GM23338 (cell line): ENCODE data around the gene SYTL1. TPM values are rescaled to one million over a fixed set of nuclear protein-coding genes. Genes with fewer than 3 reads are reported as not detected.

Source experiments
- ATAC-seq: fragments of 200-7000 bp; cut with Tn5 transposase; 3 replicates; pipeline ENCODE4 v1.9.1; 2020
- DNase-seq: peaks from one replicate; pipeline ENCODE4 v3.0.0-alpha.2; 2015; ENCODE audit warnings: low spot score
- H2AFZ ChIP-seq: fragments of 200-600 bp; sonication (generic); 2 replicates; pipeline ENCODE4 v1.8.0; 2016; ENCODE audit warnings: antibody characterized with exemption, mild to moderate bottlenecking, moderate library complexity
- H3F3A ChIP-seq: fragments of 200-600 bp; sonication (generic); replicated peaks from 2 replicates; pipeline ENCODE4 v1.8.0; 2017; ENCODE audit warnings: antibody characterized with exemption, mixed run types, low read depth
- H3K27ac ChIP-seq: fragments of 200-600 bp; sonication (generic); 2 replicates; pipeline ENCODE4 v1.6.1; 2016; ENCODE audit warnings: low read depth
- H3K27me3 ChIP-seq: fragments of 200-600 bp; sonication (generic); 2 replicates; pipeline ENCODE4 v1.8.0; 2016; ENCODE audit warnings: mild to moderate bottlenecking, mixed run types, moderate library complexity; ENCODE audit not compliant: insufficient read depth
- H3K36me3 ChIP-seq: fragments of 200-600 bp; sonication (generic); 2 replicates; pipeline ENCODE4 v1.8.0; 2016; ENCODE audit warnings: mild to moderate bottlenecking; ENCODE audit not compliant: insufficient read depth
- H3K4me1 ChIP-seq: fragments of 200-600 bp; sonication (generic); 2 replicates; pipeline ENCODE4 v1.8.0; 2016; ENCODE audit warnings: mild to moderate bottlenecking, moderate library complexity; ENCODE audit not compliant: insufficient read depth
- H3K4me2 ChIP-seq: fragments of 200-600 bp; sonication (generic); 2 replicates; pipeline ENCODE4 v1.7.1; 2017; ENCODE audit warnings: mixed run types
- H3K4me3 ChIP-seq: fragments of 200-600 bp; sonication (generic); 2 replicates; pipeline ENCODE4 v1.6.1; 2016; ENCODE audit warnings: mixed run types
- H3K79me2 ChIP-seq: fragments of 200-600 bp; sonication (generic); replicated peaks from 2 replicates; pipeline ENCODE4 v1.8.0; 2017; ENCODE audit warnings: mild to moderate bottlenecking; ENCODE audit not compliant: insufficient read depth
- H3K9me2 ChIP-seq: fragments of 200-600 bp; sonication (generic); 2 replicates; pipeline ENCODE4 v1.8.0; 2017; ENCODE audit not compliant: insufficient read depth
- H4K20me1 ChIP-seq: fragments of 200-600 bp; sonication (generic); replicated peaks from 2 replicates; pipeline ENCODE4 v1.8.0; 2017; ENCODE audit warnings: mild to moderate bottlenecking; ENCODE audit not compliant: insufficient read depth
- H3K27ac Mint-ChIP-seq: 2 replicates; pipeline ENCODE4 v1.8.0; 2020; ENCODE audit warnings: inconsistent platforms, mild to moderate bottlenecking, moderate library complexity, mixed read lengths
- H3K27me3 Mint-ChIP-seq: 3 replicates; pipeline ENCODE4 v1.8.0; 2022; ENCODE audit warnings: low read depth, mild to moderate bottlenecking, moderate library complexity, mixed read lengths, inconsistent platforms; ENCODE audit not compliant: insufficient read depth, poor library complexity
- H3K36me3 Mint-ChIP-seq: 3 replicates; pipeline ENCODE4 v1.8.0; 2021; ENCODE audit warnings: low read depth, mild to moderate bottlenecking, inconsistent platforms, moderate library complexity, mixed read lengths
- H3K4me1 Mint-ChIP-seq: 3 replicates; pipeline ENCODE4 v1.8.0; 2020; ENCODE audit warnings: mild to moderate bottlenecking, inconsistent platforms, mixed read lengths
- H3K4me3 Mint-ChIP-seq: 3 replicates; pipeline ENCODE4 v1.8.0; 2021; ENCODE audit warnings: moderate library complexity, mild to moderate bottlenecking, inconsistent platforms, mixed read lengths
- H3K9me3 Mint-ChIP-seq: 3 replicates; pipeline ENCODE4 v1.8.0; 2020; ENCODE audit warnings: moderate library complexity, mild to moderate bottlenecking, inconsistent platforms, mixed read lengths
- CTCF ChIP-seq, 2 experiments: fragments of 200-600 bp in 1 of 2; sonication (generic) in 1 of 2; conservative IDR thresholded peaks; 2 replicates each; pipeline versions ENCODE4 v1.5.1 to v1.6.1; 2016 to 2017; ENCODE audit warnings: antibody characterized with exemption in 2 of 2, low read depth in 2 of 2, mild to moderate bottlenecking in 2 of 2, moderate library complexity in 1 of 2
- REST ChIP-seq: IDR thresholded peaks from one replicate; pipeline ENCODE4 v1.6.1; 2018; ENCODE audit warnings: antibody characterized with exemption; ENCODE audit not compliant: unreplicated experiment
- STAT1 ChIP-seq: IDR thresholded peaks from one replicate; pipeline ENCODE4 v1.6.1; 2016; ENCODE audit warnings: antibody characterized with exemption; ENCODE audit not compliant: unreplicated experiment
- ZNF114 ChIP-seq: fragments of 250-450 bp; sonication (Bioruptor Pico); IDR thresholded peaks from 2 replicates; pipeline ENCODE4 v1.5.0; 2020; ENCODE audit warnings: mild to moderate bottlenecking, moderate library complexity
- ZNF462 ChIP-seq: fragments of 250-450 bp; sonication (Bioruptor Pico); IDR thresholded peaks from 2 replicates; pipeline ENCODE4 v1.5.0; 2020; ENCODE audit warnings: mild to moderate bottlenecking, moderate library complexity
- polyA plus RNA-seq: library from polyadenylated mRNA; unstranded; fragments of >200 nt; fragmentation: Nextera tagmentation; extraction: Ambion mirVana; gene quantifications from 2 replicates; pipeline ENCODE4 v1.2.1, GENCODE V29; 2016
- total RNA-seq: library from RNA; depleted of rRNA; stranded (reverse); fragments of >200 nt; shearing (Covaris generic); gene quantifications from 2 replicates; pipeline ENCODE4 v1.2.3, GENCODE V29; 2014

The SYTL1 gene
- total and polyA plus RNA-seq, 2 experiments from 2014 or later = 4.9 to 12.3 TPM

- H2AFZ ChIP-seq = no peak overlapping the region
- Mint-ChIP-seq H3K27ac (no peak overlapping the region), H3K27me3 (peaks cover 37% of the 10 kb centered on the region), H3K4me1 (peaks cover 24% of the 10 kb centered on the region; the same call in 2 of the 3 replicates), H3K4me3 (no peak overlapping the region), H3K36me3 (peaks cover 5% of the 10 kb centered on the region; the same call in 1 of the 3 replicates), H3K9me3 (no peaks in the 10 kb centered on the region; the same call in 2 of the 3 replicates)
- H3K27me3 ChIP-seq = peaks cover 30% of the 10 kb centered on the region
- peaks cover 8% of the 10 kb centered on the region; the same call in 1 of the 2 replicates for H3F3A ChIP-seq
- no peaks in the 10 kb centered on the region for H4K20me1 ChIP-seq
- peaks cover 21% of the 10 kb centered on the region for H3K4me1 ChIP-seq
- H3K27ac ChIP-seq = no peak overlapping the region
- TF ChIP-seq ZNF462 (CRISPR knock-in tag) (no peak), CTCF (conservative IDR thresholded peaks at IDR 0.05; ENCODE audit: low read depth in 2 of 2) (no peak), STAT1 (no peak), REST (no peak), ZNF114 (no peak)
- DNase-seq (no peak), ATAC-seq (no peak)
- H3K36me3 ChIP-seq = no peaks in the 10 kb centered on the region
- no peak overlapping the region for H3K4me3 ChIP-seq
- no peaks in the 10 kb centered on the region for H3K79me2 ChIP-seq
- H3K4me2 ChIP-seq = no peak overlapping the region
- H3K9me2 ChIP-seq = no peaks in the 10 kb centered on the region
Measured at GRCh38 chr1:27355683-27356082, 13.9 kb downstream of the SYTL1 start.
